Pons (tissue), 1 donor: ENCODE measurements around the gene GALNT2.

ENCODE experiments used
- DNase-seq: peaks from one replicate; pipeline ENCODE4 v3.0.0-alpha.2; 2016; ENCODE audit warnings: low spot score

GALNT2 gene

DNA sequence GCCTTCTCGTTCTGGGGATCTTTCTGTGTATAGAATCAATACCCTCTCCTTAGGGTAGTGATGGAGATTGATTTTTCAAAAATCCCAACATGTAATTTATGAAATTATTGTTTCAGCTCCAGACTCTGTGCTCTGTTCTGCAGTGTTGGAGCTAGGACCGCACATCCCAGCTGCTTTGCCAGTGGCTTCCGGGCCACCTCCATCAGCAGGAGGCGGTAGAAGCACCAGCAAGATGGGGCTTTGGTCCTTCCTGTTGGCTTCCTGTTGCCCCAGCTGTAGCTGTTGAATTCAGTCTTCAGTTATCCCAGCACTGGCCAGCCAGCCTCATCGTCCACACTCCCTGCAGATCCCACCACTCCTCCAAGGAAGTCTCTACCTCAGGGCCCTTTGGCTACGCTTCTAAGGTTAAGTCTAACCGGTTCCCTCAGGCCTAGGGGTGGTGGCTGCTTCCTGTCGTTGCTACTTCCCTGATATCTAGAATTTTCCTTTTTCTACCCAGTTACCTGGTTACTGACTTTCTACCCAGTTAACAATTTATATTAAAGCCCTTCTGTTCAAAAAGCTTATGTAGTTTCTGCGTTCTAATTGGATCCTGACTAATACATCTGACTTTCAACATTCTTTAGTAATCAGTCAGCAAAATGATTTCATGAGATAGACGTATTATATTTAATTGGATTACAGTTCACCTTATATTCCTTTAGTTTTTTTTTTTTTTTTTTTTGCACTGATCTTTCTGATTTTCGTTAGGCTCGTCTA lies 24.6 kb downstream of the GALNT2 start:
- no peak for DNase-seq

DNA sequence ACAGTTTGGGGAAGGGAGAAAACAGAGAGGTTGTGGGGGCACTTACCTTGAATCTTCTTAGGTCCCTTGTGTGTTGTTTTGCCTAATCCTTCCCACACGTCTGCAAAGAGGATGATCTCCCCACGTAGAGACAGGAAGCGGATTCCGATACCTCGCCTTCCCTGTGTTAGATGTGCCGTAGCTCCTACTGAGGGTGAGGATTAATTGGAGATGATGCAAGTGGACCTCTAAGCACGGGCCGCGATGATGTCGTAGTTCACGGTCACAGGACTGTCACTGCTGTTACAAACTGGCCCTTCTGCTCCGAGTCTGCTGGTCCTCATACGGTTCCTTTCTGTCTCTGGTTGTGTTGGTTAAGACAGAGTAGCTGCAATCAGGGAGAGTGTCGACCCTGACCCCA lies 27.7 kb downstream of the GALNT2 start:
- no peak for DNase-seq

GRCh38 chr1:230095938-230096337 lies 28.9 kb downstream of the GALNT2 start:
- no peak for DNase-seq

GRCh38 chr1:230097370-230097769 lies 30.3 kb downstream of the GALNT2 start:
- DNase-seq = no peak

DNA sequence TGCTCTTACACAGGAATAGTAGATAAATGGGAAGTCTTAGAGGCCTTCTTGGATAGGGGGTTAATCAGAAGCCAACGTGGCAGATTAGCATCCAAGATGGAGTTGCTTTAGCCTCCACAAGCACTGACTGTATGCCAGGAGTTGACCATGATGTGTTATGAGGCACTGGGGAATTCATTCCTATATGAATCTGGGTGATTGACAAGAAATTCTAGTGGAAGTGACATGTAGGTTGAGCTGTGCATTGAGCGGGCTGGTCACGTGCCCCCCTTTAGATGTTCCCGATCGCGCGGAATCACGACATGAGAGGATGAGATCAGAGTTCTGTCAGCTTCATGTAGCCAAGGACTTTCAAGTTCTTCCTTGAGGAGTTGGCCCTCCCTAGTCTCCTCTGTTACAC lies 31.7 kb downstream of the GALNT2 start:
- DNase-seq = no peak

GRCh38 chr1:230099465-230099864 lies 32.4 kb downstream of the GALNT2 start:
- no peak for DNase-seq

DNA sequence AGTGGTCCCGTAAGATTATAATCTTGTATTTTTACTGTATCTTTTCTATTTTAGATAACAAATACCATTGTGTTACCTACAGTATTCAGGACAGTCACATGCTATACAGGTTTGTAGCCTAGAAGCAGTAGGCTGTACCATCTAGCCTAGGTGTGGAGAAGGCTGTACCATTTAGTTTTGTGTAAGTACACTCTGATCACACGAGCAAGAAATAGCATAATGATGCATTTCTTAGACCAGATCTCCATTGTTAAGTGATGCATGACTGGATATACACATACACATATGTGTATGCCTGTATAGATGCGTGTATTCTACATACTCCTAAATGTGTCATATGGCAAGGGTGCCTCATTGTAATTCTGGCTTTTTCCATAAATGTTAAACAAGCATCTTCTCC lies 33.9 kb downstream of the GALNT2 start:
- DNase-seq = no peak

DNA sequence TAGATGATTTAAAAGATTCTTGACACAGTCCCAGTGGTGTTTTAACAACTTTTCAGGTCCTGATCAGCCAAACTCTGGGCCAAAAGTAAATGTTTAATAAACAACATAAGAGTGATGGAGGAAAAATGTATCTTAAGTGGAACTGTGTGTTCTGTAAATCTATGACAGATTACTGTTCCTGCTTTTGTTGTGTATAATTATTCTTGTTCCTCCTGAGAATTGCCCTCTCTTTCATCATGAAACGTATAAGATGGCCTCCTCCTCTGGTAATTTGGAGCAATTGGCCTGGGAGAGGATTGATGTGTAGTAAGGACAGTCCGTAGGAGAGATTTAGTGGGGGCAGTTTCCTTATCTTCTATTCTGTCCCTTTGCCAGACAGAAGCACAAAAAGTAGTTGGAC lies 34.5 kb downstream of the GALNT2 start:
- no peak for DNase-seq

DNA sequence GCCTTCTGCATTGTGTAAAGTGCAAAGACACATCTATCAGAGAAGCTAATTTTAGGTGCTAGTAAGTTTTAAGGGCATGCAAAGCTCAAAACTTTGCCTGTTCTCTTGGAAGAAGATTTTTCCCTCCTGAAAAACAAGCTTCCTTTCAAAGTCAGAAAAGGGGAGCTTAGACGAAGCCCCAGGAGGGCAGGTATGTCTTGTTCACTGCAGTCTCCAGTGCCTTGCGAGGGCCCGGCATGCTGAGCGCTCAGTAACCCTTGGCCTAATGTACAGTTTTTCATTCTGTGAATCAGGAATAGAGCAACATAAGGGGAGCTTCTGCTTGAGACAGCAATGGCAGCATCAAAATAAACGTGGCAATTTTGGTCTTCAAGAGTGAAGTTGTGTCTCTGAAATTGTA lies 35.0 kb downstream of the GALNT2 start:
- DNase-seq = no peak

GRCh38 chr1:230102472-230102871 lies 35.4 kb downstream of the GALNT2 start:
- DNase-seq = no peak

DNA sequence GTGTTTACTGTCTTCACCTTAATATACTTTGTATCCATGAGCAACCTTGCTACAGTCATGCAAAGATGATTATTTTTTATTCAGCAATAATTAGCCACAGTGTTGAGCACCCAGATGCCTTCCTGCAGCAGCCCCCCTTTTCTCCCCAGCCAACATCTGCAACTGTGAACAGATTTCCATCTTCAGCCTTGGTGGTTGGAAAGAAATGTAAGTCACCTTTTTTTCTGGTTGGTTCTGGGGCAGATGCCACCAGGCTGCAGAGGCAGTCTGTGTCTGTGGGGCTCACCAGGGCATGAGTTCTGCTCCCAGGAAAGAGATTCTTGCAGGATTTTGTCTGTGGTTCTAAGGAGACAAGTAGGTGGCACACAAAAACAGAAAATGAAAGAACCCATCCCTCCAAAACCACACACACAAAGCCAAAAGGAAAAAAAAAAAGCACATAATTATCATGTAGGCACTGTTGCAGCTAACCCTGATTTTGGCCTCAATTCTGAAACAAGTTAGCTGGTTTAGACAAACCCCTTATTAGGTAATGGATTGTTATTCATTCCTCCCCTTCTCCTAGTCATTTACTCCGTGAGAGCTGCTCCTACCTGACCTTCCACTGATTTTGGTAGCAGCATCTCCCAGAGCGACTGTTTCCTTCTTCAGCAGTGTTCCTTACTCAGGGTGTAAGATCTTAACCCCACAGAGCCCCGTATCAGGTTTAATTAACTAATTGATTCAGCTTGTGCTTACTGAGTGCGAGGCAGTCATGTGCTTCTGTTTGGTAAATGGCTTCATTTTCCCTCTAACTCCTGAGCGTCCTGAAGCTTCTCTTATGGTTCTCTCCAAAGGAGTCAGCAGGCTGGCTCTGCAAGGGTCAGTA lies 36.5 kb downstream of the GALNT2 start:
- no peak for DNase-seq

DNA sequence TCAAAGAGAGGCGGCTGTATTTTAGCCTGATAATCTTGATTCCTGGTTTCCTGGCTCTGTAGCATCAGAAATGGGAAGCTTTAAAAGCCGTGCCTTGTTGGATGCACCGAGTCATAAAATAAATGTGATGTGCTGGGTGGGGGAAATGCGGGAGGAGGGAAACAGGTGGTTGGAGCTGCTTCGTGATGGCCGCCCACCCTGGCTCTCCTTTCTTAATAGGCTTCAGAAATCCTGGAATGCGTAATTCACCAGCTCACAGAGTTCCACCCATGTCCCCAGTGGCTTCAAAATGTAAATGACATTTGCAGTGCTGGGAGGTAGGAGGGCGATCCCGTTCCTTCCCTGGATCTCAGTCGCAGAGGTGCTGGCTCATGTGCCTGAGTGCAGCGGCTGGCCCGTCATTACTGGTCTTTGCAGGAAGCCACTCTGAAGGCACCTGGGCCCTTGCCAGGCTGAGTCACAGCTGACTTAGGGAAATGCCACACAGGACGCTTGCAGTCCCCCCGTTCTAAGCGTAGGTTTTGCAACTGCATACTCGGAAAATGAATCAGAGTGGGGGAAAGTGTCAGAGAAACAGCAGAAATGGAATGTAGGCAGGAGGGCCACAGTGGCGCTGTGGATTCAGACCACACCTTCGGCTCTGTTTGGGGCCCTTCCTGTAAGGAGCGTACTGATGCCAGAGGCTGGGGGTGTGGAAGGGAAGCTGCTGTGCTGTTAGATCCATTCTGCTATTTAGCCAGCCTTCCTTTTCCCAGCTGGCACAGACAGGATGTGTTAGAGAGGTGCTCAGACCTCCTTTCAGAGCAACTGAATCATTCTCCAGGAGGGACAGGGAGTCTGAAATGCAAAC lies 37.6 kb downstream of the GALNT2 start:
- peak; percentile 71 for DNase-seq

GRCh38 chr1:230105245-230105753 lies 38.3 kb downstream of the GALNT2 start:
- no peak for DNase-seq

DNA sequence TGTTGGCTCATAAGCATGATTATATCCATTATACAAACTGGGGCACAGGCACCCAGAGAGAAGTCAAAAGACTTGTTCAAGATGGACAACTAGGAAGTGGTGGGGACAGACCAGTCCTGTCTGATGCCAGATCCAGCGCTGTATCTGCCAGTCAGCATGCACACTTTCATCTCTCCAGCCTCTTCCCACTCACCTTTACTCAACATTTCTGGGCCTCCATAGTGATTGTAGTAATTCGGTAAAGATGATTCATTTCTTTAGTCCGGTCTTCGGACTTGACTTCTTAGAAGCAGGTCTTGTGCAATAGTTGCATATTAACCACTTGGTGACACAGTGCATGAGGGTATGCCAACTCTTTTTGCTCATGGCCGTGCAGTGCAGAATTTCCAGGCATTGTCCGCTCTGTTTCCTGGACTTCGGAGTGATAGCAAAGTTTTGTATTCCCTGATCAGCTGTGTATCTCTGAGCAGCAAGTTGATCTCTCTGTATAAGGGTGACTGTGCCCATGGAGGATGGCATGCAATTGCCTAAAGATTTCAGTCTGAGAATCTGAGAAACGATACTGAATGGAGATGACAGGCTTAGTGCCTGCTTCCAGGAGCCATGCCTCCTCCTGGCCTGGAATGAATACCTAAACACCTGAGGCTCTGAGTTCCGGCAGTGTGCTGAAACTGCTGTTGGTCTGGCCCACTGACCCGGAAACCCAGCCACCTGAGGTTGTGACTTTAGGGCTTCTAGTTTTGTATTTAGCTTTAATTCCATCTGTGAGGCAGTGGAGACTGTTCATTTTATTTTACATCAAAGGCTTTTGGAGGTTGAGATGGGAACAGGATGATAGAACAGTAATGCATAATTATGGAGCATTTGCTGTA lies 39.0 kb downstream of the GALNT2 start:
- DNase-seq = no peak

GRCh38 chr1:230107941-230108340 lies 40.9 kb downstream of the GALNT2 start:
- DNase-seq = no peak

DNA sequence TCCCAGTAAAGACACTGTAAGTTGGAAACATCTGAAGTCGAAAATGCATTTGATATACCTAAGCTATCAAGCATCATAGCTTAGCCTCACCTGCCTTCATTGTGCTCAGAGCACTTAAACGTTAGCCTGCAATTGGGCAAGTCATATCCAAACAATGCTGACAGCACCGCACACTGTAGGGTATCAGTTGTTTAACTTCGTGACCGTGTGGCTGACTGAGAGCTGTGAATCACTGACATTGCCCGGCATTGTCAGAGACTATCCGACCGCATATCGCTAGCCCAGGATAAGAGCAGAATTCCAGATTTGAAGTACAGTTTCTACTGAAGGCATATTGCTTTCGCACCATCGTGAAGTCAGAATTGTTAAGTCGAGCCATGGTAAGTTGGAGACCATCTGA lies 41.5 kb downstream of the GALNT2 start:
- DNase-seq = no peak

DNA sequence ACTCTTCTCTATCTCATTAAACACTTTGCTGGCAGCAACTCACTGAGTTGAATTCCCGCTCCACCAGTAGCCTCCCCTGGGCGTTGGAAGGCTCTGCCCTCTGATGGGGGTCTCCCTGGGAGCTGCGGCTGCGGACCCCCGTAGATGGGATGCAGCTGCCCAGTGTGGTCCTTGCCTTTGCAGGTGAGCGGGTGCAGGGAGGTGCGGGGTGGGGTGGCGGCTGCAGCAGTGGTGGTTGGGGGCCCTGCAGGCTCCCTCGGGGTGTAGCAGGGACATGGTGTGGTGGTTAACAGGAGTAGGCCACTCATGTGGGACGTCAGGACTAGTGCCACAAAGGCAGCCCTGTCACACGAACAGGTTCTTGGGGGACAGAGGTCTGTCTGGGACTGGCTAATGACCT lies 42.0 kb downstream of the GALNT2 start:
- no peak for DNase-seq

DNA sequence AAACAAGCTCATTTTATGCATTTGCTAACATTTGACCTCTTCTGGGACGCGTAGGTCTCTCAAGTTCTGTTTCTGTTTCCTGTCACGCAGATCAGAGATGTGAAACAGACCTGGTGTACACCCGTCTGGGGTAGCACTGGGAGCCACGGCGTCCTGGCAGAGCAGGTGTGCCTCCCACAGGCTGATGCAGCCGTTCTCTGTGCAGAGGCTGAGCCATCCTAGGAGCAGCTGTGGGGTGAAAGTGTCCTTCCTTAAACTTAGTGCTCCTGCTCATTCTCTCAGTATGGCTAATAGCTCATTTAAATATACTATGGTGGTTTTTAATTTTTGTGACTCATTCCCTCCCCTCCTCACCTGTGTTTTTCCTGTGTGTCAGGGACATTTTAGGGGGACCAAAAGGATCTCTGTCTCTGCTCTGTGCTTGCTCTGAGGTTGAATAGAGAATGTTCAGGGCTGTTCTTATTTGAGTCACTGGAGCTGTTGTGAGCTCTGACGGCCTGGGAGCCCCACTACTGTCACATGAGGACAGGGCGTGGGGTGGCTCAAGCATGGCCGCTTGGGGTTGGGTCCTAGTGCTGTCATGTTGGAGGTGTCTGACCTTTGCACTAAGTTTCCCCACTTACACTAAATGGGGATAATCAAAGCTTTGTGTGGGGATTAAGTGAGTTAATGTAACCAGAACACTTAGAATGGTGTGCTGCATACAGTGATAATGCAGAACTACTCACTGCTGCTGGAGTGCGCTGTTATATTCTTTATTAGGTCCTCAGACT lies 43.0 kb downstream of the GALNT2 start:
- peak; percentile 17 for DNase-seq

GRCh38 chr1:230110971-230111370 lies 43.9 kb downstream of the GALNT2 start:
- no peak for DNase-seq

GRCh38 chr1:230112131-230112701 lies 45.2 kb downstream of the GALNT2 start:
- DNase-seq = peak; percentile 94
